Fibroblast of skin of left quadriceps (primary cell): ENCODE data around the gene PHOX2A.
A peak's percentile ranks its signal among the peaks of the same experiment; 100 is the strongest.

ENCODE experiments used
- DNase-seq, 2 experiments: peaks; one replicate each; pipeline ENCODE4 v3.0.0-alpha.2; 2013; ENCODE audit warnings: low read depth in 2 of 2

Gene PHOX2A

DNA sequence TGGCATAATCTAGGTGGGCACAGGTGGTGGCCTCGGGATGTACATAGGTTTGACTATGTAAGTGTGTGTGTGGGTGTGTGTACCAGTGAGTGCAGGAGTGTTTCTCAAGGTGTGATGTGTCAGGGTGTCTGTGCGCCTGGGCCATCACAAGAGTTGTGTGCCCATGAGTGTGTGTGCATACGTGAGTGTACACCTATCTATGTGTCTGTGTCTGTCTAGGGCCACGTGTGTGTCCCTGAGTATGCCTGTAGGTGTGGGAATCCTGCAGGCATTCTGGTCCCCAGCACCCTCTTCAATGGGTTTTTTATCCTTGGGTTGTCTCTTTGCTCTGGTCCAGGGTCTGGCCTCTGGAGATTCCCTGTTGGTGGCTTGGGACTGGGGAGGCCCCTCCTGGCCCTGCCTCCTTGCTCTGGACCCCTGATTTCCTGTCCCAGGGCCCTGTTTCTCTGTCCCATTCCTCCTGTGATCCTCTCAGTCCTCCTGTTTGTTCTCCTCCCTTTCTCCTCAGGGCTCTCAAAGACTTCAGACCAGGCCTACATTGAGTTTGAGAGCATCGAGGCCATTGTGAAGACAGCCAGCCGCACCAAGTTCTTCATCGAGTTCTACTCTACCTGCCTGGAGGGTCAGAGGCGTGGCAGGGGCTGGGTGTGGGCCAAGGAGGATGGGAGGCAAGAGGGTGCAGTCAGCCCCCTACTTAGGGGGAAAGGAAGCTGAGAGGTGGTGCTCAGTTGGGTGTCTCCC, 10.0 kb downstream of the PHOX2A start:
- DNase-seq: no peak

DNA sequence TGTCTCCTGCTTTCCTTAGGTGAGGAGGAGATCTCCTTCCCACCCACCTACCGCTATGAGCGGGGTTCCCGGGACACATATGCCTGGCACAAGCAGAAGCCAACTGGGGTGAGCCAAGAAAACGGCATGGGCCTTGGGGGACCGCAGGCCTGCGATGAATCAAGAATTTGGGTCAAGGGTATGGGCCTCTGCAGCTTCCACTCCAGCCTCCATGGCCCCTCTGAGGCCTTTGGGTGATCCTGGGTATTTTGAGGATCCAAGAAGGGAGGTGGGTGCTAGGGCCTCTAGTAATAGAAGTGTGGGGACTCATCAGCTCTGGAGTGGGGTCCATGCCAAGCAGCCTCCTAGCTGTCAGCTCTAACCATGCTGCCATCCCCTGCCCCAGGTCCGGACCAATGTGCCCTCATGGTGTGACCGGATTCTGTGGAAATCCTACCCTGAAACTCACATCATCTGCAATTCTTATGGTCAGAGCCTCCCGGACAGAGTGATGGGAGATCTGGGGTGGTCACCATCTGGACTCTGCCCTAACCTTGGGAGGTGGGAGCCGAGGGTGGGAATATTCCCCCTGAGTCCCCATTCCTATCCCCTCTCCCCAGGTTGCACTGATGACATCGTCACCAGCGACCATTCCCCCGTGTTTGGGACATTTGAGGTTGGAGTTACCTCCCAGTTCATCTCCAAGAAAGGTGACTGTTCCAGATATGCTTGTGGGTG, 10.8 kb downstream of the PHOX2A start:
- no peak for DNase-seq

DNA sequence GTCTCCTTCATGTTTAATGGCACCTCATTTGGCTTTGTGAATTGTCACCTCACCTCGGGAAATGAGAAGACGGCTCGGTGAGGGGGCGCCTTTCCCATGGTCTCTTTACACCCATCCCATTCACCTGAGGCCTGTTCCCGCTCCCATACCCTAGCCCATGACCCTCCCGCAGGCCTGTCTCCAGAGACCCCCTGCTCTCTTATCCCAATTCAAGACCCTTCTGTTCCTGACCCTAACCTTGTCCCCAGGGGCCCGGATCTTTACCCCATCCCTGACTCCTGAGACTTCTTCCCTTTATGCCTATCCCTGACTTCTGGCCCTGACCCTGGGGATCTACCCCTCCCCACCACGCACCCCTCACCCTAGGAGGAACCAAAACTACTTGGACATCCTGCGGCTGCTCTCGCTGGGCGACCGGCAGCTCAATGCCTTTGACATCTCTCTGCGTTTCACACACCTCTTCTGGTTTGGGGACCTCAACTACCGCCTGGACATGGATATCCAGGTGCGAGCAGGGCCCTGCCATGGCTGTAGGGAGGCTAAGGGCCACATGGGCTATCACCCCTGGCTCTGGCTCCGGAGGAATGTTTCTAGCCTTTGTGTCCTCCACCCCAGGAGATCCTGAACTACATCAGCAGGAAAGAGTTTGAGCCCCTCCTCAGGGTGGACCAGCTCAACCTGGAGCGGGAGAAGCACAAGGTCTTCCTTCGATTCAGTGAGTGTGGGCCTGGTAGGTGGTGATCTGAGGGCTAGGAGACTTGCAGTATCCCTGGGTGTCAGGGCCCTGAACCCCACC, 11.5 kb downstream of the PHOX2A start:
- DNase-seq: no peak

DNA sequence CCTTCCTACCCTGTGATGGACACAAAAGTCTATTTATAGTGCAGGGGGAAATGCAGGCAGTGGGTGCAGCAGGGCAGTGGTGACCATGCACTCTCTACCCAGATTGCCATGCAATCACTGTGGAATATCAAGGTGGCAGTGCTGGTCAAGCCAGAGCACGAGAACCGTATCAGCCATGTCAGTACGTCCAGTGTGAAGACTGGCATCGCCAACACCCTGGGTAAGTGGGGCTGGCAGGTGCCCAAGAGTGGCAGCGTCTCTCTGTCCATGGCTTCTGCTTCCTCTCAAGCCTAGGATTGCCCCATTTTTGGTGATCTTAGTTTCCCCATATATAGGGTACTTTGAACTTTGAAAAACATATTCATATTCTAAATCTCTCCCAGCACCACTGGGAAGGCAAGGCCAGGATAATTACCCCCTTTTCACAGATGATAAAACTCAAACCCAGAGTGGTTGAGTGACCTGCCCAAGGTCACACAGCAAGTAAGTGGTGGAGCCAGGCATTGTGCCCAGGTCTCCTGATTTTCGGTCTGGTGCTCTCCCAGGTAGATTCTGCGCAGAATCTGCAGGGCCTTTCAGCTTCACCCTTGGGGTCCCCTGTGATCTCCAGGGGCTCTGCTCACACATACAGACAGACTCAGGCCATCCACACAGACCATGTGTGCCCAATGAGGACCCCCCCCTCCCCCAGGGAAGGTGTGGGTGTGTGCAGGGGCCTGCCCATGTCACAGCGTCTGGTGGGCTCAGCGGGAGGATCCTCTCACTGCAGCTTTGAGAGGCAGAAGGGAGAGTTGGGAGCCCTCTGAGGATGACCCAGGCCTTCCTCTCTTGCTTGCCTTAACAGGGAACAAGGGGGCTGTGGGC, 12.3 kb downstream of the PHOX2A start:
- no peak for DNase-seq

DNA sequence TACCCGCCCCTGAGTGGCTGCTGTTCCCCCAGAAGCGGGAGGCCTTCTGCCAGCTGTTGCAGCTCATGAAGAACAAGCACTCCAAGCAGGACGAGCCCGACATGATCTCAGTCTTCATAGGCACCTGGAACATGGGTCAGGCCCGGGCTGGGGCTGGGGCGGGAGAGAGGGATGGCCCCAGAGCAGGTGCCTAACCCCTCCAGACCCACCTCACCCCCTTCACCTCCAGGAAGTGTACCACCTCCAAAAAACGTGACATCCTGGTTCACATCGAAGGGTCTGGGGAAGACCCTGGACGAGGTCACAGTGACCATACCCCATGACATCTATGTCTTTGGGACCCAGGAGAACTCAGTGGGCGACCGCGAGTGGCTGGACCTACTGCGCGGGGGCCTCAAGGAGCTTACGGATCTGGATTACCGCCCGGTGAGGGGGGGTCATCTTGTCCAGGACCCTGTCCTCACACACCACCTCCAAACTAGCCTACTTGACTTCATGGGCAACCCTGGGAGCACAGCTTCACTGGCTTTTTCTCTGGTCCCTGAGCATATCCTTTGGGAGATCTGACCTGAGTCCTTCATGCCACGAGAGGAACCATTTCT, 13.1 kb downstream of the PHOX2A start:
- DNase-seq: no peak

DNA sequence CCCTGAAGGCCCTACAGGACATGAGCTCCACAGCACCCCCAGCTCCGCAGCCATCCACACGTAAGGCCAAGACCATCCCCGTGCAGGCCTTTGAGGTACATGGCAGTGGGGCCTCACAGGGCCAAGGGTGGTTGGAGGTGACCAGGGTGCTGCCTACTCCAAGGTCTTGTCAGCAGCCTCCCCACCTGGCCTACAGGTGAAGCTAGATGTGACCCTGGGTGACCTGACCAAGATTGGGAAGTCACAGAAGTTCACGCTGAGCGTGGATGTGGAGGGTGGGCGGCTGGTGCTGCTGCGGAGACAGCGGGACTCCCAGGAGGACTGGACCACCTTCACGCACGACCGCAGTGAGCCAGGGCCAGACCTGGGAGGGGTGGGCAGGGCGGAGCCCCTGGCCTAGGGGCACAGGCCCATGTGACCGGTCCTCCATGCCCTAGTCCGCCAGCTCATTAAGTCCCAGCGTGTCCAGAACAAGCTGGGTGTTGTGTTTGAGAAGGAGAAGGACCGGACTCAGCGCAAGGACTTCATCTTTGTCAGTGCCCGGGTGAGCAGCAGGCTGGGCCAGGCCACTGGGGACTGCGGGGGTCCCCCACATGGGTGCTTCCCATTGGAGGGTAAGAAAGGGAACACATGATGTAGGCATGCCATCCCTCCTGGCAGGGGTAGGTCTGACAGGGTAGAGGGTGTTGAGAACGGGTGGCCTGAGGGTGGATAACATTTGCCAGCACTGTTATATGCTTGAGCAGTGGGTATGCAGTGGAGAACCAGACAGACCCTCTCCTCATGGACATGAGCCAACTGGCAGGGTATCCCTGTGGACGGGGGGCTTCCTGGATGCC, 13.8 kb downstream of the PHOX2A start:
- DNase-seq: no peak

DNA sequence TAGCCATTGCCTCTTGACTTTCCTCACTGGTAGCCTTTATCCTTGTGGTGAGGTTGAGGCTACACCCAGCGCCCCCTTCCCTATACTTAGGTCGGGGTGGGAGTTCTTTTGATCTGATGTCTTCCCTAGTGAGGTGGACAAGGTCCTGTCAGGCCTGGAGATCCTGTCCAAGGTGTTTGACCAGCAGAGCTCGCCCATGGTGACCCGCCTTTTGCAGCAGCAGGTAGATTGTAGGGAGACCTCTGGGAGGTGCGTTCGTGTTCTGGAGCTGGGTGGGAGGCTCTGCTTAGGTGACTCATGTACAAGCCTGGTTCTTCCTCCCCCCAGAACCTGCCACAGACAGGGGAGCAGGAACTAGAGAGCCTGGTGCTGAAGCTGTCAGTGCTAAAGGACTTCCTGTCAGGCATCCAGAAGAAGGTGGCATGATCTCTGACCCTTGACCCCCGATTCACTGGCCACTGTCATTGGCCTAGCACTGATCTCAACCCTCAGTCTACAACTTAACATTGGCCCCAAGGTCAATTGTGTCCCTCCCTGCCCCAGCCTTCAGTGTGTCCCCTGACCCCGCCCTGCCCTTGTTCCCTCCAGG, 14.5 kb downstream of the PHOX2A start:
- DNase-seq: no peak

DNA sequence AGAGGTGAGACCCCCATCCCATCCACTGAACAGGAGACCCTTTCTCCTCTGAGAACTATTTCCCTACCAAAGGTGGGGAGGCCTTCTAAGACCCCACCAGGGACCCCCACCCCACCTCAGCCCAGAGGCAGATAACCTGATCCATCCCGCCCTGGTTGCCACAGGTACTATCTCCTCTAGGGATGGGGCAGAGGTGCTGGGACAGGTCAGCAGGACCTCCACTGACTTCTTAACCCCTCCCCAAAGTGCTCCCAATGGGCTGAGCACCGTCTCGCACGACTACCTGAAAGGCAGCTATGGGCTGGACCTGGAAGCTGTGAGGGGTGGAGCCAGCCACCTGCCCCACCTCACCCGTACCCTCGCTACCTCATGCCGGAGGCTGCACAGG, 15.1 kb downstream of the PHOX2A start:
- DNase-seq: no peak

DNA sequence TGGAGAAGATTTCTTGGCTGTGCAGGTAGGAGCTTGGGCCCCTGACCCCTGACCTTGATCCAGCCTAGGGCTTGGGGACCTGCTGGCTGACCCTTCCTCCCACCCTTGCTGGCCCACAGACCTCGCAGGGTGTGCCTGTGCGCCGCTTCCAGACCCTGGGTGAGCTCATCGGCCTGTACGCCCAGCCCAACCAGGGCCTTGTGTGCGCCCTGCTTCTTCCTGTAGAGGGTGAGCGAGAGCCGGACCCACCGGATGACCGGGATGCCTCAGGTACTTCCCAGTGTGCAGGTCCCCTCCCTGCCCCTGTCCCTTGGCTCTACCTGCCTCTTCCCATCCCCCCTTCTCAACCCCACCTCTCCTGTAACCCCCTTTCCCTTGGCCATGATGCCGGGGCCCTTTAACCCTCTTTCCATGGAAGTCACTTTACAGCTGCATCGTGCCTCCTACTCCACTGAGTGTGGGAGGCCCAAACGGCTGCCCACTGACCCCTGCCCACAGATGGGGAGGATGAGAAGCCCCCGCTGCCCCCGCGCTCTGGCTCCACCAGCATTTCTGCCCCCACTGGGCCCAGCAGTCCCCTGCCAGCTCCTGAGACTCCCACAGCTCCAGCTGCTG, 15.6 kb downstream of the PHOX2A start:
- no peak for DNase-seq

DNA sequence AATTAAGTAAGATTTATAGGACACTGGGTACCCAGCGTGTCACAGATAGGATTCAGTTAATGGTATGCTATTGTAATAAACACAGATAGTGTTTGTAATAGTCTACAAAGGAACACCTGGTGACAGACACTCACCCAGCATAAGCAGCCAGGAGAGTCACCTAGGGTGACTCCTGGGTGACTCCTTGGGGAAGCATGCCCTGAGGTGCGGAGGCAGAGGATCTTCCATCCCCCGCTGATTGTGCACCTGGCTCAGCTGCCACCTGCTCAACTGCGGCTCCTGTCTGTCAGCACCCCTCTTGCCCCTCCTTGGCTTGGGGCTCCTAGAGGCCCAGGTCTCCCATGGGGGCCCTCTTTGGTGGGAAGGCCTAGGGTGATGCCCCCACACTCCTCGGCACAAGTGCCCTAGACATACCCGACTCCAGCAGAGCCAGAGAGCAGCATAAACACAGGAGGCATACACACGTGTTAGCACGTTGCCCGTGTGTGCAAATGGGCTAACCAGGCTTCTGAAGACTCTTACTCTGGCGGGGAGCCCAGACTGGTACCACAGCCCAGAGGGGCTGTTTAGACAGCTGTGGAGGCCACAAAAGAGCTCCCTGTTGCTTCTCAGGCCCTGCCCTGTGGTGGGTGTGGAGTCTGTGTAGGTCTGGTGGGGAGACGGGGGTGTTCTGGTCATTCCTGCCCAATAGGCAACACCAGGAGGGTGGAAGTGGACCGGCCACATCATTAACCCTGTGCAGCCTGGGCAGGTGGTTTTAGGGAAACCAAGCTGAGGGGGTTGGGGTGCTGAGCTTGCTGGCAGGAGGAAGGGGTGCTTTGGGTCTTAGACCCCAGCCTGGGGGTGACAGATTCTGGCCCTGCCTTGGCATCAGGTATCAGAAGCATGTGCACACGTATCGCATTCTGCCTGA, 16.4 kb downstream of the PHOX2A start:
- no peak for DNase-seq

DNA sequence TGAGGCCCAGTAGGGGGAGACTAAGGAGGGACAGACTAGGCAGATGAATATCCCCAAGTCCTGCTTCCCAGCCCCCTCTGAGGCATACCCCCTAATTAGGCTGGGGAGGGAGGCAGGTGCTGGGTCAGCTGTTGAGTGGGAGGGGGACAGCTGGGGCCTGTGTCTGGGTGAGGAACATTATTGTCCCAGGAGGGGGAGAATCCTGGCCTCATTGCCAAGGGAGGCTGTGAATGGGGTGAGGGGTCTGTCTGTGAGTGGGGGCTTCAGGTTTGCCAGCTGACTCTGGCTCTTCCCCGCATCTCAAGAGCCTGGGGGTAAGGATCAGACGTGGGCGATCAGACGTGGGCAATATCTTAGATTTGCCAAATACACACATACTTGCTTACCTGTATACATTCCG, 17.3 kb downstream of the PHOX2A start:
- no peak for DNase-seq

DNA sequence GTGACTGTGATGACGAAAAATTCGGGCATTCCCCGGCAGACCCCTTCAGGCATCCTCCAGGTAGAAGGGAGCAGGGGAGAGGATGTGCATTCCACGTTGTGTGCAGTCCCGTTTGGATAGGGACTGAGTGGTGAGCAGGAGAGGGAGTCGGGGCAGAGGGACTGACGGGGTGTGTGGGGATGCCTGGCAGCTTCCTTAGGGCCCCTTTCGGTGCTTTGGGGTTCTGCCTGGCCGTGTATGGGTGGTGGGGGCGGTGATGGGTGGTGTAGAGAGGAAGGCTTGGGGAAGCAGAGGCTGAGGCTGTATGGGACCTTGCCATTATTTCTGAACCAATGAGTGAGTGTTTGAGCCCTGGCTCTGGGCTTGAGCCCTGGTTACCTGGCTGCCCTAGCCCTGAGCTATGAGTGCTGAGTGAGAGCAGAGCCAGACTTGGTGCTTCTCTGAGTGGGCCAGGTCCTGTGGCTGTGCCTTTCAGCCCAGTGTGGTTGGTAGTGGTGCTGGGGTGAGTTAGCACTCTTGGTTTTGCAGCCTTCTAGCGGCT, 18.5 kb downstream of the PHOX2A start:
- no peak for DNase-seq

DNA sequence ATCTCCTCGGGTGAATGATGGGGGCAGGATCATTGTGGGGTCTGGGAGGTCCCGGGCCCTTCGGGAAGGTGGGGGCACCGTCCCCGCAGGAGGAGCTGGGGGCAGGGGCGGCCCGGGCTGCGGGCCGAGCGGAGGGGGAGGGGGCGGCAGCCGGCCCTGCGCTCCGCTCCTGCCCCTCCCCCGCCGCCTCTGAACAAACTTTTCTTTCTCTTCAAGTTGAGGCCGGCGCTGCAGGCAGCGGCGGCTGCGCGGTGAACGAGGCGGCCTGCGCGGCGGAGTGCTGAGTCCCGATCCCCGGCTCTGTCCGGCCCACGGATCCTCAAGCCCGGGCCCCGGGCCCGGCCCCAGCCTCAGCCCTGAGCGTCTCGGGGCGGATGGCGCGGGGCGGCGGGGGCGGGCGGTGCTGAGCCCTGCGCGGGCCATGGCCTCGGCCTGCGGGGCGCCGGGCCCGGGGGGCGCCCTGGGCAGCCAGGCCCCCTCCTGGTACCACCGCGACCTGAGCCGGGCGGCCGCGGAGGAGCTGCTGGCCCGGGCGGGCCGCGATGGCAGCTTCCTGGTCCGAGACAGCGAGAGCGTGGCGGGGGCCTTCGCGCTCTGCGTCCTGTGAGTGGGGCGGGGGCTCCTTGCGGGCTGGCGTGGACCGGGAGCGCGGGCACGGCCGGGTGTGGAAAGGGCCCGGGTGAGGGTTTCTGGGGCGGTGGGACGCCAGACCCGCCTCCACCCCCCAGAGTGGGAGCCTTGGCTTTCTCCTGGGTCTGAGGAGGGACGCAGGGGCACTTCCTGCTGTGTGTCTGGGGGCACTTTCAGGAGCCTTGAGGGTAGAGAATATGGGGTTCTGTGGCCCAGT, 19.2 kb downstream of the PHOX2A start, which contains the start of gene INPPL1:
INPPL1 (plus strand) TSS at position 204 of the 847 bp plus-strand sequence; CDS start at position 422, 218 bp downstream.
- no peak for DNase-seq

DNA sequence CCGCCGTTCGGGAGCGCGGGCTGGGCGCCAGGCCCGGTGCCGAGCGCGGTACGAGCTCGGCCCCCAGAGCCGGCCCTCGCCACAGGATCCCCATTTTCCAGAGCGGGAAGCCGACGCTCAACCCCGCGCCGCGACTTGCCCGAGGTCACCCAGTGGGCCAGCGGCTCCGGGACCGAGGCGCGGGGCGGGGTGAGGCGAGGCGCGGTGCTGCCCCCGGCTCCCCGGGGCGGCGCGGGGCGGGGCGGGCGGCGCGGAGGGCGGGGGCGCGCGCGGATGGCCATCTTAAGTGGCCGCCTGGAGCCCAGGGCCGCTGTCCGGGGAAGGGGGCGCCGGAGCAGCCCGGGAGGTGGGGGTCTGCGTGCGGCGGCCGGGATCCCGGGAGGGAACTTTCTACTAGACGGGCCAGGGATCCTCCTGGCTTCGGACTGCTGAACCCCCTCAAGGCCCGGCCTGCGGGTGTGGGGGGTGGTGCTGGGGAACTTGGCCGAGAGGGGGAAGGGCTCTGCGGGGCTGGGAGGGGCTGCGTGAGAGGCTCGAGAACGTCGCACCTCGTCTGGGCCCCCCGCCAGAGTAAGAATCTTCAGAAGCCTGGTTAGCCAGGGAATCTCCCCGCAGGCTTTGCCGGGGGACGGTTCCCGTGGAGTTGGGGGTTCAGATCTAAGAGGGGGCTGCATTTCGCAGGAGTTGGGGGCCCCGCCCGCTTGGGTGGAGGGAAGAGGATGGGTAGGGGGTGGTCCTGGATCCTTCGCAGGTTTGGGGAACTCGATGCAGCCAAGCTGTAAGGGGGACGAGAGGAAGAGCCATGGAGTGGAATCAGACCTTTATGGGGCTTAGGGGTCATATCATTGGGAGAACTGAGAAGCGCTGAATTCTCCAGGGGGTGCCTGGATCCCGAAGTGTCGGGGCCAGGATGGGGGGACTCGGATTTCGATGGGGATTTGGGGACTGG, 20.1 kb downstream of the PHOX2A start:
- DNase-seq: peak; percentile 53 to 56

DNA sequence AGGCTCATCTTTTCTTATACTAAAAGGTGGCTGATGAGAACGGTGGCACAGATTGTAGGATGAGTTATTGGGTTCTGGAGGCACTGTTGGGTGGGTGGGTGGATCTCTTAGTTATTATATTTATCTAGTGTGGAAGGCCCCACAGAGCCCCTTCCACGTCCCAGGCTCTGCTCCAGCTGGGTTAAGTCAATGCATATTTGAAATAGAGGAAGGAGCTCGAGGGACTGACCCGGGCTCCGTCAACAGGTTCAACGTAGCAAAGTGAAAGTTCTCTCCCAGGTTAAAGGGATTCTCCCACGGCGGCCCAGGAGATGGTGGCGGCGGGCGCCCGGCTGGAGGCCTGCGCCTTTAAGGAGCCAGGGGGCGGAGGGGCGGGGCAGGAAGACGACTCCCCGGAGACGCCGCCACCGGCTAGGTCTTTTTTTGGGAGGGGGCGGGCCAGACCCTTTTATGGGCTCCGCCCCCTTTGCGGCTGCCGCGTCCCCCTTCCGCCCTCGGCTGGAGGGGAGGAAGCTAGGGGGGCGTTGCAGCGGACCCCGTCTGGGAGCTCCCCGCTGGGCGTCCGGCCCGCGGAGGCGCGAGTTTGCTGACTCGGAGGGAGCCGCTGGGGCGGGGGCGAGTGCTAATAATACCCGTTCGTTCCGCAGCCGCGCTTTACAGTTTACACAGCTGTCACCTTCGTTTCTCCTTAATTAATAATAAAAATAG, 20.9 kb downstream of the PHOX2A start:
- peak; percentile 88 to 89 for DNase-seq
